Measurements from ENCODE around the gene DYNLT2B. TPM values are rescaled to one million over a fixed set of nuclear protein-coding genes. Genes with fewer than 3 reads are reported as not detected.
"Not testable (repeated sequence)": the region's sequence is repeated elsewhere in the genome, so short reads cannot be mapped to it uniquely, and the experiment has no call there.

Gene DYNLT2B
- total RNA-seq (2014; rRNA removed; shearing (Covaris generic)): 3.9 and 4.7 TPM in 2 replicates

- DNase-seq: peak; percentile 86 to 87
- Histone ChIP-seq H3K4me1 (no peaks in the 10 kb centered on the region), H3K27me3 (no peaks in the 10 kb centered on the region), H3K9me3 (replicated peaks) (no peaks in the 10 kb centered on the region), H3K27ac (peak within 1 kb of the TSS; percentile 69), H3K36me3 (no peaks in the 10 kb centered on the region), H3K4me3 (peak within 1 kb of the TSS; percentile 88)
These were observed at the start of gene DYNLT2B for GRCh38 chr3:196317687-196318467. TSS of gene DYNLT2B (minus strand) at chr3:196318240. CDS start at chr3:196318152, 88 bp downstream.

GRCh38 chr3:196365736-196366135 lies 47.7 kb upstream of the DYNLT2B start:
- H3K9me3 ChIP-seq (replicated peaks): no peaks in the 10 kb centered on the region
- H3K36me3 ChIP-seq: peaks cover 73% of the 10 kb centered on the region
- DNase-seq: no peak
- no peaks in the 10 kb centered on the region for H3K27me3 ChIP-seq
- H3K4me1 ChIP-seq: no peaks in the 10 kb centered on the region
- H3K27ac ChIP-seq: no peak overlapping the region
- H3K4me3 ChIP-seq: no peak overlapping the region

GRCh38 chr3:196360586-196360985 lies 42.5 kb upstream of the DYNLT2B start:
- no peak overlapping the region for H3K27ac ChIP-seq
- peaks cover 73% of the 10 kb centered on the region for H3K36me3 ChIP-seq
- no peaks in the 10 kb centered on the region for H3K27me3 ChIP-seq
- H3K9me3 ChIP-seq (replicated peaks): no peaks in the 10 kb centered on the region
- no peak overlapping the region for H3K4me3 ChIP-seq
- no peaks in the 10 kb centered on the region for H3K4me1 ChIP-seq
- no peak for DNase-seq

GRCh38 chr3:196358540-196358939 lies 40.5 kb upstream of the DYNLT2B start:
- H3K4me3 ChIP-seq; H3K27me3 ChIP-seq; DNase-seq; H3K4me1 ChIP-seq; H3K27ac ChIP-seq; H3K9me3 ChIP-seq (replicated peaks): not testable (repeated sequence)
- H3K36me3 ChIP-seq: peaks cover 70% of the 10 kb centered on the region

- no peak overlapping the region for H3K27ac ChIP-seq
- no peak overlapping the region for H3K4me3 ChIP-seq
- peaks cover 63% of the 10 kb centered on the region for H3K36me3 ChIP-seq
- H3K9me3 ChIP-seq (replicated peaks): no peaks in the 10 kb centered on the region
- no peaks in the 10 kb centered on the region for H3K27me3 ChIP-seq
- DNase-seq: no peak
- no peaks in the 10 kb centered on the region for H3K4me1 ChIP-seq
These were observed 39.9 kb upstream of the DYNLT2B start for GRCh38 chr3:196357905-196358304.

GRCh38 chr3:196356556-196356955 lies 38.5 kb upstream of the DYNLT2B start:
- no peaks in the 10 kb centered on the region for H3K9me3 ChIP-seq (replicated peaks)
- no peak overlapping the region for H3K4me3 ChIP-seq
- no peak overlapping the region for H3K27ac ChIP-seq
- H3K36me3 ChIP-seq: peaks cover 54% of the 10 kb centered on the region
- DNase-seq: no peak
- H3K27me3 ChIP-seq: no peaks in the 10 kb centered on the region
- H3K4me1 ChIP-seq: no peaks in the 10 kb centered on the region

GRCh38 chr3:196355668-196356067 lies 37.6 kb upstream of the DYNLT2B start:
- peaks cover 47% of the 10 kb centered on the region for H3K36me3 ChIP-seq
- no peak for DNase-seq
- H3K4me3 ChIP-seq: no peak overlapping the region
- no peaks in the 10 kb centered on the region for H3K27me3 ChIP-seq
- no peaks in the 10 kb centered on the region for H3K4me1 ChIP-seq
- H3K9me3 ChIP-seq (replicated peaks): no peaks in the 10 kb centered on the region
- H3K27ac ChIP-seq: no peak overlapping the region

GRCh38 chr3:196354132-196354531 lies 36.1 kb upstream of the DYNLT2B start:
- Histone ChIP-seq H3K27ac (no peak overlapping the region), H3K27me3 (no peaks in the 10 kb centered on the region), H3K4me1 (no peaks in the 10 kb centered on the region), H3K36me3 (peaks cover 44% of the 10 kb centered on the region), H3K4me3 (no peak overlapping the region), H3K9me3 (replicated peaks) (no peaks in the 10 kb centered on the region)
- DNase-seq: no peak

GRCh38 chr3:196351541-196351940 lies 33.5 kb upstream of the DYNLT2B start:
- Histone ChIP-seq H3K4me3 (no peak overlapping the region), H3K4me1 (no peaks in the 10 kb centered on the region), H3K27ac (no peak overlapping the region), H3K36me3 (peaks cover 27% of the 10 kb centered on the region), H3K9me3 (replicated peaks) (no peaks in the 10 kb centered on the region), H3K27me3 (no peaks in the 10 kb centered on the region)
- no peak for DNase-seq

GRCh38 chr3:196350067-196350466 lies 32.0 kb upstream of the DYNLT2B start:
- Histone ChIP-seq H3K4me3 (no peak overlapping the region), H3K27ac (no peak overlapping the region), H3K36me3 (peaks cover 13% of the 10 kb centered on the region), H3K27me3 (no peaks in the 10 kb centered on the region), H3K4me1 (no peaks in the 10 kb centered on the region), H3K9me3 (replicated peaks) (no peaks in the 10 kb centered on the region)
- no peak for DNase-seq

- Histone ChIP-seq H3K4me3 (no peak overlapping the region), H3K36me3 (peaks cover 12% of the 10 kb centered on the region), H3K27me3 (no peaks in the 10 kb centered on the region), H3K4me1 (peaks cover 5% of the 10 kb centered on the region; the same call in 1 of the 2 replicates), H3K27ac (no peak overlapping the region), H3K9me3 (replicated peaks) (no peaks in the 10 kb centered on the region)
- no peak for DNase-seq
These were observed 30.7 kb upstream of the DYNLT2B start for GRCh38 chr3:196348698-196349097.

GRCh38 chr3:196344663-196345062 lies 26.6 kb upstream of the DYNLT2B start:
- Histone ChIP-seq H3K27ac (no peak overlapping the region), H3K9me3 (replicated peaks) (no peaks in the 10 kb centered on the region), H3K36me3 (peaks cover 10% of the 10 kb centered on the region), H3K4me3 (no peak overlapping the region), H3K4me1 (peaks cover 5% of the 10 kb centered on the region; the same call in 1 of the 2 replicates), H3K27me3 (no peaks in the 10 kb centered on the region)
- peak in 1 of 2 experiments; percentile 17 for DNase-seq

- H3K27me3 ChIP-seq; H3K36me3 ChIP-seq; H3K9me3 ChIP-seq (replicated peaks); H3K27ac ChIP-seq; H3K4me3 ChIP-seq; DNase-seq; H3K4me1 ChIP-seq: not testable (repeated sequence)
These were observed 25.9 kb upstream of the DYNLT2B start for GRCh38 chr3:196343917-196344316.

GRCh38 chr3:196341137-196341536 lies 23.1 kb upstream of the DYNLT2B start:
- peaks cover 16% of the 10 kb centered on the region for H3K4me1 ChIP-seq
- H3K9me3 ChIP-seq (replicated peaks): no peaks in the 10 kb centered on the region
- no peak overlapping the region for H3K4me3 ChIP-seq
- no peaks in the 10 kb centered on the region for H3K27me3 ChIP-seq
- no peak overlapping the region for H3K27ac ChIP-seq
- DNase-seq: no peak
- H3K36me3 ChIP-seq: no peaks in the 10 kb centered on the region

- Histone ChIP-seq H3K27ac (no peak overlapping the region), H3K36me3 (no peaks in the 10 kb centered on the region), H3K27me3 (no peaks in the 10 kb centered on the region), H3K4me3 (no peak overlapping the region), H3K4me1 (peaks cover 19% of the 10 kb centered on the region), H3K9me3 (replicated peaks) (no peaks in the 10 kb centered on the region)
- no peak for DNase-seq
These were observed 22.4 kb upstream of the DYNLT2B start for GRCh38 chr3:196340466-196340865.

Measured in SJCRH30 (cell line).